Tibial nerve (tissue), 3 donors: ENCODE results near the gene MFSD2B.

Experiments used
- CTCF ChIP-seq, 5 experiments: fragments of 200-600 bp in 3 of 5; fragments of 450-650 bp in 2 of 5; sonication (generic) in 3 of 5; IDR thresholded peaks; one replicate each; pipeline ENCODE4 v1.5.1; 2016 to 2019; ENCODE audit warnings: antibody characterized with exemption in 5 of 5, mild to moderate bottlenecking in 3 of 5, moderate library complexity in 2 of 5
- POLR2A ChIP-seq, 2 donors: fragments of 450-650 bp; IDR thresholded peaks; one replicate each; pipeline ENCODE4 v1.6.1; 2017; ENCODE audit warnings: antibody characterized with exemption in 2 of 2, mild to moderate bottlenecking in 2 of 2, moderate library complexity in 2 of 2

- TF ChIP-seq POLR2A (IDR thresholded peaks at IDR 0.05) (no peak), CTCF (IDR thresholded peaks at IDR 0.05) (no peak)
Observed at GRCh38 chr2:24018241-24018640, 8.4 kb downstream of the MFSD2B start.
